A549 (cell line): ENCODE data around the gene FOXB1. TPM values are rescaled to one million over a fixed set of nuclear protein-coding genes. Genes with fewer than 3 reads are reported as not detected.

Experiments
- ATAC-seq, 2 experiments: fragments of 200-7000 bp in 1 of 2; fragments of >200 bp in 1 of 2; cut with Nextera tagmentation in 1 of 2; cut with Tn5 transposase in 1 of 2; 3 replicates each; pipeline versions ENCODE4 v1.8.0 to v1.9.1; 2018 to 2020; ENCODE audit warnings: mild to moderate bottlenecking in 1 of 2, moderate library complexity in 1 of 2
- CTCF ChIA-PET: fragments of 300-600 bp; sonication (Branson Sonifier 250); formaldehyde crosslinking; extraction: SDS; loops from one replicate; lab custom pipeline; 2021; ENCODE audit warnings: antibody characterized with exemption, inconsistent platforms; lab: Yijun Ruan, JAX
- POLR2A ChIA-PET: fragments of 350-600 bp; formaldehyde crosslinking; extraction: SDS; loops from one replicate; lab custom pipeline; 2021; ENCODE audit warnings: antibody characterized with exemption, inconsistent platforms; lab: Yijun Ruan, JAX
- DNase-seq, 2 experiments: peaks; one replicate each; pipeline versions ENCODE4 v3.0.0 to v3.0.0-alpha.2; 2011 to 2016; ENCODE audit warnings: low read depth in 1 of 2, low spot score in 1 of 2
- FAIRE-seq: peaks from 2 replicates; lab custom pipeline; 2011; peaks lifted over from hg19 to GRCh38; lab: Jason Lieb, UNC
- H3K27ac ChIP-seq, 2 experiments: fragments of >200 bp; sonication (Bioruptor Twin); formaldehyde crosslinking; 3 replicates each; pipeline ENCODE4 v1.5.1; 2016 to 2017
- H3K4me1 ChIP-seq: fragments of >200 bp; sonication (Bioruptor Twin); formaldehyde crosslinking; 3 replicates; pipeline ENCODE4 v1.6.1; 2016
- H3K4me2 ChIP-seq: fragments of >200 bp; sonication (Bioruptor Twin); formaldehyde crosslinking; 3 replicates; pipeline ENCODE4 v1.6.1; 2016
- H3K4me3 ChIP-seq: fragments of >200 bp; sonication (Bioruptor Twin); formaldehyde crosslinking; 3 replicates; pipeline ENCODE4 v1.5.1; 2016
- H3K9me3 ChIP-seq: fragments of >200 bp; sonication (Bioruptor Twin); formaldehyde crosslinking; 3 replicates; pipeline ENCODE4 v1.6.1; 2016
- CBX8 ChIP-seq: fragments of 200-600 bp; sonication (generic); IDR thresholded peaks from 2 replicates; pipeline ENCODE4 v1.6.1; 2016
- CEBPB ChIP-seq, 2 experiments: fragments of >200 bp in 1 of 2; sonication (Bioruptor Twin) in 1 of 2; formaldehyde crosslinking in 1 of 2; IDR thresholded peaks; 2 replicates each; pipeline ENCODE4 v1.6.1; 2012 to 2016
- CHD2 ChIP-seq: fragments of 150-350 bp; IDR thresholded peaks from 2 replicates; pipeline ENCODE4 v1.6.1; 2014; ENCODE audit warnings: low read length; ENCODE audit not compliant: partially characterized antibody
- ESRRA ChIP-seq: fragments of 150-350 bp; IDR thresholded peaks from 2 replicates; pipeline ENCODE4 v1.6.1; 2014; ENCODE audit warnings: mild to moderate bottlenecking, low read length, borderline replicate concordance
- GATA3 ChIP-seq: IDR thresholded peaks from 2 replicates; pipeline ENCODE4 v1.6.1; 2012; ENCODE audit warnings: borderline replicate concordance
- MAFK ChIP-seq: fragments of 450-650 bp; IDR thresholded peaks from 2 replicates; pipeline ENCODE4 v1.6.1; 2014; ENCODE audit not compliant: partially characterized antibody
- MYC ChIP-seq: IDR thresholded peaks from 2 replicates; pipeline ENCODE4 v1.6.1; 2012; ENCODE audit warnings: mild to moderate bottlenecking, inconsistent platforms, low read length, improper control_type of control experiment, borderline replicate concordance
- POLR2AphosphoS2 ChIP-seq: conservative IDR thresholded peaks from 2 replicates; pipeline ENCODE4 v1.6.1; 2012; ENCODE audit warnings: low read length, improper control_type of control experiment, inconsistent platforms
- RARB ChIP-seq: fragments of 250-450 bp; sonication (Bioruptor Pico); IDR thresholded peaks from 2 replicates; pipeline ENCODE4 v1.8.0; 2021; ENCODE audit warnings: mild to moderate bottlenecking, moderate library complexity
- RNF2 ChIP-seq: fragments of 200-600 bp; sonication (generic); IDR thresholded peaks from 2 replicates; pipeline ENCODE4 v1.6.1; 2016; ENCODE audit warnings: low read depth, mild to moderate bottlenecking, antibody characterized with exemption, moderate library complexity, borderline replicate concordance
- TFCP2L1 ChIP-seq: fragments of 250-450 bp; sonication (Bioruptor Pico); IDR thresholded peaks from 2 replicates; pipeline ENCODE4 v1.5.0; 2021; ENCODE audit warnings: mild to moderate bottlenecking
- TP53 ChIP-seq: fragments of 250-450 bp; sonication (Bioruptor Pico); IDR thresholded peaks from 2 replicates; pipeline ENCODE4 v1.5.0; 2021; ENCODE audit warnings: mild to moderate bottlenecking, moderate library complexity
- ZC3H11A ChIP-seq: fragments of 450-650 bp; IDR thresholded peaks from 2 replicates; pipeline ENCODE4 v1.6.1; 2014; ENCODE audit warnings: antibody characterized with exemption, mild to moderate bottlenecking
- ZFP36 ChIP-seq: fragments of 450-650 bp; IDR thresholded peaks from 2 replicates; pipeline ENCODE4 v1.6.1; 2014; ENCODE audit warnings: borderline replicate concordance; ENCODE audit not compliant: partially characterized antibody
- WGBS: methylation state at CpG from one replicate; pipeline ENCODE4 v1.1.6; 2017; ENCODE audit errors: missing lambda C conversion rate; 5-methylcytosine and 5-hydroxymethylcytosine counted together
- polyA plus RNA-seq, 4 experiments: library from polyadenylated mRNA; depleted of rRNA in 3 of 4; stranded (reverse); fragments of >200 nt; fragmentation: RNase III in 1 of 4; extraction: RNeasy Plus Mini Kit Qiagen cat#74134 plus additional on column Dnase treatment in 1 of 4; gene quantifications; 2 replicates in 3 of 4; 3 replicates in 1 of 4; pipeline ENCODE4 v1.2.3, GENCODE V29; 2011 to 2017
- TF ChIP-seq, protein P1 (sequence below): fragments of >200 bp; sonication (Bioruptor Twin); formaldehyde crosslinking; IDR thresholded peaks from 2 replicates; pipeline ENCODE4 v1.6.1; 2016
- TF ChIP-seq, protein P2 (sequence below): fragments of 200-600 bp; sonication (generic); IDR thresholded peaks from 2 replicates; pipeline ENCODE4 v1.6.1; 2016; ENCODE audit warnings: antibody characterized with exemption, mild to moderate bottlenecking, moderate library complexity
- TF ChIP-seq, protein P3 (sequence below): fragments of 250-450 bp; sonication (Bioruptor Pico); IDR thresholded peaks from 2 replicates; pipeline ENCODE4 v1.5.0; 2020; ENCODE audit warnings: low read depth, mild to moderate bottlenecking, moderate library complexity
- TF ChIP-seq, protein P4 (sequence below): fragments of 150-350 bp; IDR thresholded peaks from 2 replicates; pipeline ENCODE4 v1.6.1; 2014; ENCODE audit warnings: low read depth, mild to moderate bottlenecking, low read length

Gene FOXB1
- polyA plus RNA-seq, 2 of the 4 experiments (the other 2 are of a cell fraction): not detected

DNA sequence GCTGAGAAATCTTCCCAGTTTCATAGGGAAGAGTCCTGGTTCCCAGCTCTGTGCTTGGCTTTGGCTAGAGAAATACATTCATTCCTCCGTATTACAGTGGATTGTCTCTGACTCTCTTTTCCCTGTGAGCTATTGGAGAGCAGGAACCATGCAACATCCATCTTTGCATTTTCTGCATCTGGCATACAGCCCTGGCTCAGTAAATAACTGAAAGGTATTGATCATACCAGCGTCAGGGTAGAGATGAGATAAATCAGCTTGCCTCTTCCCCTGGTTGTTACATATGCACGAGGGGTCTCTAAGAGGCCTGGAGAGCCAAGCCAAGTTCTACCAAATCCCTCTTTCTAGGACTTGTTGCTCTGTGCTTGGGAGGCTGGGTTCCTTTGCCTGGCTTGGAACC, 35.2 kb downstream of the FOXB1 start:
- Histone ChIP-seq H3K4me1 (no peaks in the 10 kb centered on the region), H3K9me3 (no peaks in the 10 kb centered on the region), H3K4me3 (no peak overlapping the region), H3K27ac (no peak overlapping the region), H3K4me2 (no peak overlapping the region)
- ChIA-PET POLR2A (no interaction called here), CTCF (no interaction called here)
- WGBS: 28% methylated on average over 3 of the region's 3 CpGs
- DNase-seq: no peak
- TF ChIP-seq RARB (CRISPR knock-in tag) (no peak), GATA3 (no peak)
- TF ChIP-seq, protein P1, sequence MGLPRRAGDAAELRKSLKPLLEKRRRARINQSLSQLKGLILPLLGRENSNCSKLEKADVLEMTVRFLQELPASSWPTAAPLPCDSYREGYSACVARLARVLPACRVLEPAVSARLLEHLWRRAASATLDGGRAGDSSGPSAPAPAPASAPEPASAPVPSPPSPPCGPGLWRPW: no peak
- no peak for ATAC-seq
- no peak for FAIRE-seq

DNA sequence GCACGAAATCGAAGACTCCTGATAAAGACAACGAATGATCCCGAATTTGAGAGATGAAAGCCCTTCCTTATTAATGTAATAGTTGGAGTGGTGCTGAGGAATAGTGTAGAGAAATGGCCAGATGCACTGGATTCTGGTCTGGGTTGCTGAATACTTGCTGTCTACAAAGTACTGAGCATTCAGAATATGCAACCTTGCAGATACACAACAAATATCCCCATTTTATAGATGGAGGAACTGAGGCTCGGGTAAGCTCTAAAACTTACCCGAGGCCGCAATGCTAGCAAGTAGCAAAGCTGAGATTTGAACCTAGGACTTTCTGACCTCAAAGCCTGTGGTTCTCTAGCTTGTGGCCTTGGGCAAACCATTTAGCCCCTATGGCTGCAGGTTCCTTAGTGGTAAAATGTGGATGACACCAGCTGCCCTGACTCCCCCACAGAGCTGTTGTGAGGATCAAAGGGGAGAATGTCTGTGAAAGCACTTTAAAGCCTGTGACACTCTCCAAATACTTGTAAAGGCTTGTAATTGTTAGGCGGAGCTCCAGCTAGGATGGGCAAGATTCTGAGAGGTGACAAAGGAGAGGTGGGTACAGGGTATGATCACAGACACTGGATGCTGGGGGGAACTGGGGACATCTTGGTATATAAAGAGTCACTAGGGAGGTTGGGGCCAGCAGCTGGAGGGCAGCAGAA, 39.8 kb downstream of the FOXB1 start:
- no peak for FAIRE-seq
- Histone ChIP-seq H3K4me2 (no peak overlapping the region), H3K9me3 (no peaks in the 10 kb centered on the region), H3K4me3 (no peak overlapping the region), H3K4me1 (no peaks in the 10 kb centered on the region), H3K27ac (no peak overlapping the region)
- TF ChIP-seq POLR2AphosphoS2 (no peak), RNF2 (no peak), MAFK (peak; percentile 54)
- TF ChIP-seq, protein P2, sequence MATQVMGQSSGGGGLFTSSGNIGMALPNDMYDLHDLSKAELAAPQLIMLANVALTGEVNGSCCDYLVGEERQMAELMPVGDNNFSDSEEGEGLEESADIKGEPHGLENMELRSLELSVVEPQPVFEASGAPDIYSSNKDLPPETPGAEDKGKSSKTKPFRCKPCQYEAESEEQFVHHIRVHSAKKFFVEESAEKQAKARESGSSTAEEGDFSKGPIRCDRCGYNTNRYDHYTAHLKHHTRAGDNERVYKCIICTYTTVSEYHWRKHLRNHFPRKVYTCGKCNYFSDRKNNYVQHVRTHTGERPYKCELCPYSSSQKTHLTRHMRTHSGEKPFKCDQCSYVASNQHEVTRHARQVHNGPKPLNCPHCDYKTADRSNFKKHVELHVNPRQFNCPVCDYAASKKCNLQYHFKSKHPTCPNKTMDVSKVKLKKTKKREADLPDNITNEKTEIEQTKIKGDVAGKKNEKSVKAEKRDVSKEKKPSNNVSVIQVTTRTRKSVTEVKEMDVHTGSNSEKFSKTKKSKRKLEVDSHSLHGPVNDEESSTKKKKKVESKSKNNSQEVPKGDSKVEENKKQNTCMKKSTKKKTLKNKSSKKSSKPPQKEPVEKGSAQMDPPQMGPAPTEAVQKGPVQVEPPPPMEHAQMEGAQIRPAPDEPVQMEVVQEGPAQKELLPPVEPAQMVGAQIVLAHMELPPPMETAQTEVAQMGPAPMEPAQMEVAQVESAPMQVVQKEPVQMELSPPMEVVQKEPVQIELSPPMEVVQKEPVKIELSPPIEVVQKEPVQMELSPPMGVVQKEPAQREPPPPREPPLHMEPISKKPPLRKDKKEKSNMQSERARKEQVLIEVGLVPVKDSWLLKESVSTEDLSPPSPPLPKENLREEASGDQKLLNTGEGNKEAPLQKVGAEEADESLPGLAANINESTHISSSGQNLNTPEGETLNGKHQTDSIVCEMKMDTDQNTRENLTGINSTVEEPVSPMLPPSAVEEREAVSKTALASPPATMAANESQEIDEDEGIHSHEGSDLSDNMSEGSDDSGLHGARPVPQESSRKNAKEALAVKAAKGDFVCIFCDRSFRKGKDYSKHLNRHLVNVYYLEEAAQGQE: no peak
- 11% methylated on average over 8 of the region's 8 CpGs for WGBS
- no peak for DNase-seq
- ChIA-PET CTCF (interaction anchor here (1.1 to 1.7 kb wide), 3 partner anchors 8 to 126 kb away, joined by 3 to 4 read pairs (median 3); no protein-coding TSS in a partner anchor), POLR2A (no interaction called here)
- ATAC-seq: no peak

DNA sequence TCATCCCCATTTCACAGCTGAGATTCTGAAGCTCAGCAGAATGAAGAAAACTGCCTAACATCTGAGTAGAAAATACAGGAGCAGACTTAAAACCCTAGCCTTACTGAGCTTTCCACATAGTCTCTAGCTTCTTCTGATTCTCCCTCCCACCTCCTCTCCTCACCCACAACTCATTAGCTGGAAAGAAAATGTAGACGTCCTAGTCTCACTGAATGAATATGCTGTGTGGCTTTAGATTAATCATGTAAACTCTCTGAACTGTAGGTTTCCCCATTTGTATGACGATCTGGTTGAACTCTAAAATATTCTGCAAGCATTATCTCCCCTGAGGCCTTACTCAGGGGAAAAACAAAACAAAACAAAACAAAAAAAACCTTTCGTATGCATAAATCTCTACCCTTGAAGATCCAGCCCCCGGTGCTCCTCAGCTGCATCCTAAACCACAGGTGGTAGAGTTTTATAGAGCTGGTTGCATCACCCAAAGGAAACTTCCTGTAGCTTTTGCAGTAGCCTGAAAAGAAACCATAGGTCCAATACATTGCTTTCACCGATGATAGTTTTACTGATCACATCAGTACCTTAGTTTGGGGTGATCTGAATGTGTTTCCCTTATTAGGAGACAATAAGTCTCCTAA, 40.6 kb downstream of the FOXB1 start:
- Histone ChIP-seq H3K4me3 (no peak overlapping the region), H3K27ac (no peak overlapping the region), H3K9me3 (peaks cover 2% of the 10 kb centered on the region; the same call in 2 of the 3 replicates), H3K4me1 (no peaks in the 10 kb centered on the region)
- no peak for ATAC-seq
- DNase-seq: no peak
- no peak for FAIRE-seq
- ChIA-PET POLR2A (no interaction called here), CTCF (interaction anchor here (1.1 to 1.7 kb wide), 3 partner anchors 9 to 127 kb away, joined by 3 to 4 read pairs (median 3); no protein-coding TSS in a partner anchor)
- TF ChIP-seq RARB (CRISPR knock-in tag) (no peak), TP53 (CRISPR knock-in tag) (no peak), CHD2 (no peak), CBX8 (no peak), ZC3H11A (no peak), ZFP36 (no peak), TFCP2L1 (CRISPR knock-in tag) (no peak), CEBPB (IDR thresholded peaks at IDR 0.05) (no peak), ESRRA (no peak), MYC (no peak), POLR2AphosphoS2 (no peak)
- TF ChIP-seq, protein P3, sequence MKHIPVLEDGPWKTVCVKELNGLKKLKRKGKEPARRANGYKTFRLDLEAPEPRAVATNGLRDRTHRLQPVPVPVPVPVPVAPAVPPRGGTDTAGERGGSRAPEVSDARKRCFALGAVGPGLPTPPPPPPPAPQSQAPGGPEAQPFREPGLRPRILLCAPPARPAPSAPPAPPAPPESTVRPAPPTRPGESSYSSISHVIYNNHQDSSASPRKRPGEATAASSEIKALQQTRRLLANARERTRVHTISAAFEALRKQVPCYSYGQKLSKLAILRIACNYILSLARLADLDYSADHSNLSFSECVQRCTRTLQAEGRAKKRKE (CRISPR knock-in tag): no peak
- TF ChIP-seq, protein P4, sequence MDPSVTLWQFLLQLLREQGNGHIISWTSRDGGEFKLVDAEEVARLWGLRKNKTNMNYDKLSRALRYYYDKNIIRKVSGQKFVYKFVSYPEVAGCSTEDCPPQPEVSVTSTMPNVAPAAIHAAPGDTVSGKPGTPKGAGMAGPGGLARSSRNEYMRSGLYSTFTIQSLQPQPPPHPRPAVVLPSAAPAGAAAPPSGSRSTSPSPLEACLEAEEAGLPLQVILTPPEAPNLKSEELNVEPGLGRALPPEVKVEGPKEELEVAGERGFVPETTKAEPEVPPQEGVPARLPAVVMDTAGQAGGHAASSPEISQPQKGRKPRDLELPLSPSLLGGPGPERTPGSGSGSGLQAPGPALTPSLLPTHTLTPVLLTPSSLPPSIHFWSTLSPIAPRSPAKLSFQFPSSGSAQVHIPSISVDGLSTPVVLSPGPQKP: no peak
- TF ChIP-seq, protein P1: no peak
- TF ChIP-seq, all 56 proteins: peak for 0
- WGBS: 34% methylated on average over 5 of the region's 5 CpGs
- H3K4me2 ChIP-seq: no peak overlapping the region
